Measurements from ENCODE around the gene FAM76B.

Gene FAM76B

GRCh38 chr11:95728790-95729189 is 60.8 kb downstream of the FAM76B start:
- Histone ChIP-seq H3K14ac (ENCODE audit: low read length) (no peak overlapping the region), H3K9me3 (ENCODE audit: insufficient read depth, low read depth, low read length) (no peaks in the 10 kb centered on the region), H3K18ac (ENCODE audit: low read length) (no peak overlapping the region), H3K27me3 (ENCODE audit: insufficient read depth, low read length) (no peaks in the 10 kb centered on the region), H3K27ac (ENCODE audit: low read depth, low read length) (no peak overlapping the region), H3K36me3 (ENCODE audit: control insufficient read depth in 1 of 2, insufficient read depth in 2 of 2, low read length in 2 of 2) (no peaks in the 10 kb centered on the region), H3K4ac (ENCODE audit: low read depth, low read length) (no peak overlapping the region), H3K23ac (ENCODE audit: low read length) (no peak overlapping the region), H4K91ac (ENCODE audit: low read depth, low read length) (no peak overlapping the region), H3K9ac (ENCODE audit: low read length) (no peak overlapping the region), H3K4me2 (ENCODE audit: low read length) (no peak overlapping the region), H4K12ac (ENCODE audit: low read depth, low read length) (no peak overlapping the region), H2BK12ac (ENCODE audit: low read length) (no peak overlapping the region), H3K79me1 (ENCODE audit: low read length) (no peaks in the 10 kb centered on the region), H2AK5ac (ENCODE audit: low read length) (no peak overlapping the region), H2BK5ac (ENCODE audit: low read depth, low read length, poor library complexity) (no peak overlapping the region), H3K4me3 (ENCODE audit: low read depth, low read length) (no peak overlapping the region), H2BK120ac (ENCODE audit: insufficient read depth, low read length, poor library complexity) (no peak overlapping the region), H3K79me2 (ENCODE audit: control insufficient read depth, insufficient read depth, low read length, poor library complexity) (no peaks in the 10 kb centered on the region), H4K8ac (ENCODE audit: low read depth, low read length) (no peak overlapping the region), H3K4me1 (ENCODE audit: control insufficient read depth in 1 of 2, insufficient read depth in 2 of 2, low read length in 2 of 2) (no peaks in the 10 kb centered on the region), H2AFZ (ENCODE audit: insufficient read depth, low read length, poor library complexity) (no peak overlapping the region)
- WGBS (ENCODE audit: extremely low coverage, insufficient coverage, insufficient read length) = no CpG with 5 or more reads among the region's 2 CpGs
- DNase-seq = no peak

- H2AK5ac ChIP-seq (ENCODE audit: low read length) = no peak overlapping the region
- H4K8ac ChIP-seq (ENCODE audit: low read depth, low read length) = no peak overlapping the region
- no peak overlapping the region for H3K23ac ChIP-seq (ENCODE audit: low read length)
- H3K4me1 ChIP-seq (ENCODE audit: control insufficient read depth in 1 of 2, insufficient read depth in 2 of 2, low read length in 2 of 2) = no peaks in the 10 kb centered on the region
- H2AFZ ChIP-seq (ENCODE audit: insufficient read depth, low read length, poor library complexity) = no peak overlapping the region
- no peak for DNase-seq
- no peak overlapping the region for H3K4me2 ChIP-seq (ENCODE audit: low read length)
- H4K12ac ChIP-seq (ENCODE audit: low read depth, low read length) = no peak overlapping the region
- no peaks in the 10 kb centered on the region for H3K79me1 ChIP-seq (ENCODE audit: low read length)
- H3K36me3 ChIP-seq (ENCODE audit: control insufficient read depth in 1 of 2, insufficient read depth in 2 of 2, low read length in 2 of 2) = no peaks in the 10 kb centered on the region
- H2BK12ac ChIP-seq (ENCODE audit: low read length) = no peak overlapping the region
- H2BK5ac ChIP-seq (ENCODE audit: low read depth, low read length, poor library complexity) = no peak overlapping the region
- no peaks in the 10 kb centered on the region for H3K79me2 ChIP-seq (ENCODE audit: control insufficient read depth, insufficient read depth, low read length, poor library complexity)
- H3K27me3 ChIP-seq (ENCODE audit: insufficient read depth, low read length) = no peaks in the 10 kb centered on the region
- no peak overlapping the region for H3K4me3 ChIP-seq (ENCODE audit: low read depth, low read length)
- no peaks in the 10 kb centered on the region for H3K9me3 ChIP-seq (ENCODE audit: insufficient read depth, low read depth, low read length)
- H3K27ac ChIP-seq (ENCODE audit: low read depth, low read length) = no peak overlapping the region
- no peak overlapping the region for H3K14ac ChIP-seq (ENCODE audit: low read length)
- H2BK120ac ChIP-seq (ENCODE audit: insufficient read depth, low read length, poor library complexity) = no peak overlapping the region
- no peak overlapping the region for H3K18ac ChIP-seq (ENCODE audit: low read length)
- no peak overlapping the region for H3K9ac ChIP-seq (ENCODE audit: low read length)
- H4K91ac ChIP-seq (ENCODE audit: low read depth, low read length) = no peak overlapping the region
- no peak overlapping the region for H3K4ac ChIP-seq (ENCODE audit: low read depth, low read length)
Measured at GRCh38 chr11:95728094-95728493, 61.5 kb downstream of the FAM76B start.

GRCh38 chr11:95727620-95728019 is 62.0 kb downstream of the FAM76B start:
- H3K23ac ChIP-seq (ENCODE audit: low read length) = no peak overlapping the region
- no peak overlapping the region for H4K91ac ChIP-seq (ENCODE audit: low read depth, low read length)
- WGBS (ENCODE audit: extremely low coverage, insufficient coverage, insufficient read length) = no CpG with 5 or more reads among the region's 6 CpGs
- no peak overlapping the region for H3K14ac ChIP-seq (ENCODE audit: low read length)
- no peaks in the 10 kb centered on the region for H3K79me2 ChIP-seq (ENCODE audit: control insufficient read depth, insufficient read depth, low read length, poor library complexity)
- H2AK5ac ChIP-seq (ENCODE audit: low read length) = no peak overlapping the region
- DNase-seq = no peak
- no peaks in the 10 kb centered on the region for H3K4me1 ChIP-seq (ENCODE audit: control insufficient read depth in 1 of 2, insufficient read depth in 2 of 2, low read length in 2 of 2)
- no peaks in the 10 kb centered on the region for H3K79me1 ChIP-seq (ENCODE audit: low read length)
- no peak overlapping the region for H2BK5ac ChIP-seq (ENCODE audit: low read depth, low read length, poor library complexity)
- H3K9ac ChIP-seq (ENCODE audit: low read length) = no peak overlapping the region
- H3K36me3 ChIP-seq (ENCODE audit: control insufficient read depth in 1 of 2, insufficient read depth in 2 of 2, low read length in 2 of 2) = no peaks in the 10 kb centered on the region
- H3K4me3 ChIP-seq (ENCODE audit: low read depth, low read length) = no peak overlapping the region
- H3K4ac ChIP-seq (ENCODE audit: low read depth, low read length) = no peak overlapping the region
- no peak overlapping the region for H2BK120ac ChIP-seq (ENCODE audit: insufficient read depth, low read length, poor library complexity)
- no peak overlapping the region for H4K8ac ChIP-seq (ENCODE audit: low read depth, low read length)
- H4K12ac ChIP-seq (ENCODE audit: low read depth, low read length) = no peak overlapping the region
- H3K27ac ChIP-seq (ENCODE audit: low read depth, low read length) = no peak overlapping the region
- H2AFZ ChIP-seq (ENCODE audit: insufficient read depth, low read length, poor library complexity) = no peak overlapping the region
- H2BK12ac ChIP-seq (ENCODE audit: low read length) = no peak overlapping the region
- no peaks in the 10 kb centered on the region for H3K9me3 ChIP-seq (ENCODE audit: insufficient read depth, low read depth, low read length)
- no peak overlapping the region for H3K18ac ChIP-seq (ENCODE audit: low read length)
- H3K4me2 ChIP-seq (ENCODE audit: low read length) = no peak overlapping the region
- H3K27me3 ChIP-seq (ENCODE audit: insufficient read depth, low read length) = no peaks in the 10 kb centered on the region

- H2BK120ac ChIP-seq (ENCODE audit: insufficient read depth, low read length, poor library complexity) = no peak overlapping the region
- H3K14ac ChIP-seq (ENCODE audit: low read length) = no peak overlapping the region
- H3K4ac ChIP-seq (ENCODE audit: low read depth, low read length) = no peak overlapping the region
- H3K36me3 ChIP-seq (ENCODE audit: control insufficient read depth in 1 of 2, insufficient read depth in 2 of 2, low read length in 2 of 2) = no peaks in the 10 kb centered on the region
- DNase-seq = no peak
- H2BK5ac ChIP-seq (ENCODE audit: low read depth, low read length, poor library complexity) = no peak overlapping the region
- no peak overlapping the region for H3K23ac ChIP-seq (ENCODE audit: low read length)
- no peaks in the 10 kb centered on the region for H3K79me2 ChIP-seq (ENCODE audit: control insufficient read depth, insufficient read depth, low read length, poor library complexity)
- no peaks in the 10 kb centered on the region for H3K27me3 ChIP-seq (ENCODE audit: insufficient read depth, low read length)
- no peak overlapping the region for H4K91ac ChIP-seq (ENCODE audit: low read depth, low read length)
- no peak overlapping the region for H4K12ac ChIP-seq (ENCODE audit: low read depth, low read length)
- H4K8ac ChIP-seq (ENCODE audit: low read depth, low read length) = no peak overlapping the region
- H3K4me3 ChIP-seq (ENCODE audit: low read depth, low read length) = no peak overlapping the region
- H3K18ac ChIP-seq (ENCODE audit: low read length) = no peak overlapping the region
- H3K9ac ChIP-seq (ENCODE audit: low read length) = no peak overlapping the region
- H3K27ac ChIP-seq (ENCODE audit: low read depth, low read length) = no peak overlapping the region
- H3K79me1 ChIP-seq (ENCODE audit: low read length) = no peaks in the 10 kb centered on the region
- no peak overlapping the region for H3K4me2 ChIP-seq (ENCODE audit: low read length)
- no peak overlapping the region for H2AFZ ChIP-seq (ENCODE audit: insufficient read depth, low read length, poor library complexity)
- H3K9me3 ChIP-seq (ENCODE audit: insufficient read depth, low read depth, low read length) = no peaks in the 10 kb centered on the region
- no CpG with 5 or more reads among the region's 2 CpGs for WGBS (ENCODE audit: extremely low coverage, insufficient coverage, insufficient read length)
- H3K4me1 ChIP-seq (ENCODE audit: control insufficient read depth in 1 of 2, insufficient read depth in 2 of 2, low read length in 2 of 2) = no peaks in the 10 kb centered on the region
- H2BK12ac ChIP-seq (ENCODE audit: low read length) = no peak overlapping the region
- H2AK5ac ChIP-seq (ENCODE audit: low read length) = no peak overlapping the region
Measured at GRCh38 chr11:95727111-95727510, 62.5 kb downstream of the FAM76B start.
